GM18861 (cell line): ENCODE data around the gene ANKRD37.

Experiments used
- ATAC-seq: cut with Tn5 transposase; IDR thresholded peaks from one replicate; pipeline ENCODE4 v1.9.1; 2021; ENCODE audit not compliant: unreplicated experiment

Gene ANKRD37

GRCh38 chr4:185412412-185412811, 15.8 kb downstream of the ANKRD37 start:
- ATAC-seq: no peak

GRCh38 chr4:185416955-185417354, 20.3 kb downstream of the ANKRD37 start:
- ATAC-seq: no peak

DNA sequence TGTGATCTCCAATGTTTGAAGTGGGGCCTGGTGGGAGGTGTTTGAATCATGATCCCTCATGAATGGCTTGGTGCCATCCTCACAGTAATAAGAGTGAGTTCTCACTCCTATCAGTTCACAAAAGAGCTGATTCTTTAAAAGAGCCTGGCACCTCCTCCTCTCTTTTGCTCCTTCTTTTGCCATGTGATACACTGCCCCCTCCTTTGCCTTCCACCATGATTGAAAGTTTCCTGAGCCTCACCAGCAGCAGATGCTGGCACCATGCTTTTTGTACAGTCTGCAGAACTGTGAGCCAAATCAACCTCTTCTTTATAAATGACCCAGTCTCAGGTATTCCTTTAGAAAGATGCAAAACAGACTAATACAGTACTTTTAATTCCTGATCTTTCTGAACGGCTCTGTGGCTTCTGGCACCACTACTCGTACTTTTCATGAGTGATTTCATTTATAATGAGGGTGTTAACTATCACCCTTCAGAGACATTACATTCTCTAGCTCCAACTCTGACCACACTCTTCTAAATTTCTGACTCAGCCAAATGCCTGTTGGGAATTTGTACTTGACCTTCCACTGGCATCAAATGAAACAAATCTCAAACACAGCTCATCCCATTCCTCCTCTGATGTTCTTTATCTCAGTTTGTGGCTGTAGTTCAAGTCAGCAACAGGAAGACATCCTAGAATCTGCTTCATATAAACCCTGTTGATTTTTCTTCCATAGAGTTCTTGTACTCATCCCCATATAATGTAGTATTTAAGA, 24.9 kb downstream of the ANKRD37 start:
- ATAC-seq: no peak

- no peak for ATAC-seq
Measured at GRCh38 chr4:185424905-185425646, 28.4 kb downstream of the ANKRD37 start.

GRCh38 chr4:185425647-185426352, 29.2 kb downstream of the ANKRD37 start, which contains the start of gene UFSP2:
UFSP2 (minus strand) TSS chr4:185425964; CDS start chr4:185425868, 96 bp downstream.
- peak; percentile 90 for ATAC-seq

DNA sequence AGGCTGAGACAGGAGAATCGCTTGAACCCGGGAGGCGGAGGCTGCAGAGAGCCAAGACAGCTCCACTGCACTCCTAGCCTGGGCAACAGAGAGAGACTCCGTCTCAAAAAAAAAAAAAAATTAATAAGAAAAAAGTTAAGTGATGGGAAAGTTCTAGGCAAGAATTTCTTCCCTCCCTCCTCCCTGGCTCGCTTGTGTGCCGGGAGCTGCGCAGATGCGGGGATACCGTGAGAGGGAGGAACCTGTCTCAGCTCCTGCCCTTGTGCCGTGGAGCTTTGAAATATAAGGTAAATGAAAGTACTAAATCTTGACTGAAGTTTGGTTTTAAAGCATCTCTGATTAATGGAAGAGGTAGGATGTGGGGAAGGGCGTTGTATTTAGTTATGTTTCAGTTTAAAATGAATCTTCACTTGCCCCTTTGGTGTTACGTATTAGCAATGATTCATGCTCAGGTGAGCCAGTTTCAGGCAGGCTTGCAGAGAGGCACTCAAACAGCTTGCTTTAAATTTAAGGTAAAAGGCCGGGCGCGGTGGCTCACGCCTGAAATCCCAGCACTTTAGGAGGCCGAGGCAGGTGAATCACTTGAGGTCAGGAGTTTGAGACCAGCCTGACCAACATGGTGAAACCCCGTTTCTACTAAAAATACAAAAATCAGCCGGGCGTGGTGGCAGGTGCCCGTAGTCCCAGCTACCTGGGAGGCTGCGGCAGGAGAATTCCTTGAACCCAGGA, 30.5 kb downstream of the ANKRD37 start:
- no peak for ATAC-seq

DNA sequence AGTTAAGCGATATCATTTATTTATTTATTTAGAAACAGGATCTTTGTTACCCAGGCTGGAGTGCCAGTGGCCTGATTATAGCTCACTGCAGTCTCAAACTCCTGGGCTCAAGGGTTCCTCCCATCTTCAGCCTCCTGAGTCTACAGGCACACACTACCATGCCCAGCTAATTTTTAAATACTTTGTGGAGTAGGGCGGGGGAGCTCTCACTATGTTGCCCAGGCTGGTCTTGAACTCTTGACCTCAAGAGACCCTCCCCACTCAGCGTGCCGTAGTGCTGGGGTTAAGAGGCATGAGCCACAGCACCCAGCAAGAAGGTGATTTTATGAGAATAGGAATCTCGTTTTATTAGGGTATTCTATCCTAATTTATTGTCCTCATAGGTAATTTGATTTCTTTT, 33.0 kb downstream of the ANKRD37 start:
- no peak for ATAC-seq

- no peak for ATAC-seq
Measured at GRCh38 chr4:185435466-185435865, 38.8 kb downstream of the ANKRD37 start.

- no peak for ATAC-seq
Measured at GRCh38 chr4:185437809-185438208, 41.2 kb downstream of the ANKRD37 start.

GRCh38 chr4:185441479-185441878, 44.8 kb downstream of the ANKRD37 start:
- ATAC-seq: no peak

DNA sequence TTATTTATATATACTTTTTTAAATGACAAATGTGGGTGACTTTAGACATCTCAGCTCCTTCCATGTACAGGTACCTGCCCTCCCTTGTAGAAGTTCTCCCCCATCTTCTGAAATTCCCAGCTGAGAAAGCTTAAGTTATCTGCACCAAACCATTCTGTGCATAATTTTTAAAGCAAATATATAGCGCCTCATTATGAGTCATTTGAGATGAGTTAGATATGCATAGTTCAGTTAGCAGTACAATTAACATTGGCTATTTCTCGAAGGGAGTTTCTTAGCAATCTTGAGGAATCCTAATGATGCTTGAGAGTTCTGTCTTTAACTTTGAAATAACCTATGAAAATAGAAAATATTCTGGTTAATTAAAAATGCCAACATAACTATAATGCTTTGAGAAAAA, 48.6 kb downstream of the ANKRD37 start:
- ATAC-seq: no peak
